Measurements from ENCODE around the gene RELB.

DNA sequence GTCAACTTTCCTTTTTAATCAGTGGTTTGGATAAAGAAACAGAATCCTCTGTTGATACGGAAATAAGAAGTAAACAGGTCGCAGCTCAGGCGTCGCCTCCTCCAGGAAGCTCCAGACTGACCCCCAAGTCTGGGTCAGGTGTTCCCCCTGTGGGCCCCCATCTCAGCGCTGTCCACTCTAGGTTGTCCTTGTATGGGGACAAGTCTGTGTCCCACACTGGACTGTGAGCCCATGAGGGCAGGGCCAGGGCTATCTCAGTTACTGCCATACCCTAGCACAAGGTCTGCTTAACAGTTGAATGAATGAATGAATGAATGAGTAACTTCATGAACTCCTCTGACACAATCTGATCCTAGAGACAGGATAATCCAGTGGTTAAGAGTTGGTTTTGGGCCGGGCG, 45.1 kb downstream of the RELB start:
- no peak for TF ChIP-seq CTCF (IDR thresholded peaks at IDR 0.05)
- no peak for TF ChIP-seq POLR2A (IDR thresholded peaks at IDR 0.05)

Measured in adrenal gland (tissue), 5 donors.